Stimulated activated CD4-positive, alpha-beta T cell treated with anti-CD3 and anti-CD28 coated beads, Interleukin-2, amount 100 ng/mL, for 24 hours (primary cell): Measurements from ENCODE around the gene ZNF664.
A peak's percentile ranks its signal among the peaks of the same experiment; 100 is the strongest.

Source experiments
- DNase-seq, 2 donors: peaks; one replicate each; pipeline ENCODE4 v3.0.0-alpha.2; 2020

Gene ZNF664

DNA sequence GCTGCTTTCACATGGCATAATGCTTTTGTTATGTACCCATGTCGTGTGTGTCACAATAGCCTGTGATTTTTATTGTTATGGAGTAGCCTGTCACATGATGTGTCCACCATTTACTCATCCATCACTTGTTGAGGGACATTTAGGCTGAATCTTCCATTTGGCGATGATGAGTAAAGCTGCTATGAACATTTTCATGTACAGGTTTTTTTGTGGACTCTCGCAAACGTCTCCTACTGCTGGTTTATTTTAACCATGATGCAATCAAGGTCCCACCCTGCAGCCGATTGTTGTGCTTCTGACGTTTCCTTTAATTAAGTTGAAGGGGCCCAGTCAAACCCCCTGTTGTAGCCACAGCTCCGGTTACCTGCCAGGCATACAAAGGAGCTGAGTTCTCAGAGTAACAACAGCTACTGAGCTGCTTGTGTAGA is 63.2 kb downstream of the ZNF664 start:
- no peak for DNase-seq

DNA sequence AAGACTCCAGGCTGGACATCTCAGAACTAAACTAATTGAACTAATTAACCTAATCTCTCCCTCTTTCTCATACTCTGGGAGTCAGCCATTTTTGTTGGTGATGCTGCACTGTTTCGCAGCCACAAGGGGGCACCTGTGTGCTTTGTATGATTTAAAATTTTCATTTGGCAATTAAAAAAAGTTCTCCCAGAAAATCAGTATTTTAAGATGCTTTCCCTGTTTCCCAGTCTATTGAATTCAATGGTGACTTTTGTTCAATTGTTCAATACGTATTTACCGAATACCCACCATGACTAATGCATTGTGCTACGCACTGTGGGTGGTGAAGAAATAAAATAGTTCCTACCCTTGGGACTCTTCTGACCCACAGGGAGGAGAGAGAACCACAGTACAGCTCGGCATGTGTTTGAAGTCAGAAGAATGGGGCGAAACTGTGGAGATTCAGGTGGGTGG is 63.7 kb downstream of the ZNF664 start:
- DNase-seq, result peak; percentile 54 to 58

DNA sequence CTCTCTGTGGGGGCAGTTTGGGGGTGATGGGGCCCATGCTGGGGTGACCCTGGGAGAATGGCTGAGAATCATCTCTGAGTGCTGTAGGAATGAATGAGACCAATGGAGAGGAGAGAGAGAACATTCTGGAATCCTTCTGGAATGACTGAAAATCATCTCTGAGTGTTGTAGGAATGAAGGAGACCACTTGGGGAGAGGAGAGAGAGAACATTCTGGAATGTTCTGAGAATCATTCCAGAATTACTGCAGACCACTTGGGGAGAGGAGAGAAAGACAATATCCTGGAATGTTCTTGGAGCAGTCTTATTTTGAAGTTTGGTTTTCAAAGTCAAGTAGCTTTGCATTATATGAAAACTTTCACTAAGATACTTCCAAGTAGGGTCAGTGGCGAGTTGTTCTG is 64.3 kb downstream of the ZNF664 start:
- DNase-seq, result no peak

DNA sequence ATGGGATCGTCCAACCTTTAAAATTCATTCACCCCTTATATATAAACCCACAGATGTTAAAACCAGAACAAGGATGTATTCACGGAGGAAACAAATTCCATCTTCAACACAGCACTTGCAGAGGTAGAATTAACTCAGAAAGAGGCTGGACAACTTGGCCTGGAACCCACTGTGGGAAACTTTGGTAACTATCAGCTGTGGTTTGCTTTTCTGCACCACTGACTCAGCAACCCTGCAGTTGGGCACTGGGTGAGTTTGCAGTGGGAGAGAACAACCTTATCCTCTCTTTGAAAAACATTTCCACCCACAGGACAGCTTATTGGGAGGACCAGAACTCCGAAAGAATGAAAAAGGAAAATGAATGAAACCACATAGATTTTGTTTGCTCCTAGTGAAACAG is 66.3 kb downstream of the ZNF664 start:
- DNase-seq, result no peak

DNA sequence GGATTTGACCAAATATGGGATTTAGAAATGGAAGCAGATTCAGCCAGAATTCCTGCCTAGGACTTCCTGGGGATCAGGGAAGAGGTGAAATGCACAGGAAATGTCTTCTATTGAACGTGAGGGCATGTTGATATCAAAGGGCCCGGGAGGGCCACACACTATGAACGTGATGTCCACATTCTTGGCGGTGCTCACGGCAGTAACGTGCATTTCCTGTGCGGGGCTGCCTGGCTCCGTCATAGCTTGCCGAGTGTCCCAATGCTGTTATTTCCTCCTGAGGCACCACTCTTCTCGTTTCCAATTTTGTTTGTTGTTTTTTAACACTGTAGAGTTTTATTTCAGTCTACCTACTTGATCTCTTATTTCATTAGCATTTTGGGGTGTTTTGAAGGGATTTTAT is 67.3 kb downstream of the ZNF664 start:
- no peak for DNase-seq

DNA sequence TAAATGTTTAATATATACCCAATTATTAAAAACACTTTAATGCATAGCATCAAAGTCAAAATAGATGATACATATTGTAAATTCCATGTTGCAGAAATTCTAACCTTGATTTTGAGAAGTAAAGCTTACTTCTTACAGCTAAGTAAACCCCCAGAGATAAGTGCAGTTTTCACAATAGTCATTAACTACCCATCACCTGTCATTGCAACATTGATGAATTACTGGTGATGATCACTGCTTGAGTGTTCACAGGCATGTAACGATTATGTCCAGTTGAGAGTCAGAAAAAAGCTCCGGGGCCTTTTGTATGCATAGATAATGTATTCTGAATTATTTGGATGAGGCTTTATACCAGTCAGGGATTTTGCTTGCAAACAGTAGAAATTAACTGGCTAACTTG is 67.7 kb downstream of the ZNF664 start:
- DNase-seq, result no peak

DNA sequence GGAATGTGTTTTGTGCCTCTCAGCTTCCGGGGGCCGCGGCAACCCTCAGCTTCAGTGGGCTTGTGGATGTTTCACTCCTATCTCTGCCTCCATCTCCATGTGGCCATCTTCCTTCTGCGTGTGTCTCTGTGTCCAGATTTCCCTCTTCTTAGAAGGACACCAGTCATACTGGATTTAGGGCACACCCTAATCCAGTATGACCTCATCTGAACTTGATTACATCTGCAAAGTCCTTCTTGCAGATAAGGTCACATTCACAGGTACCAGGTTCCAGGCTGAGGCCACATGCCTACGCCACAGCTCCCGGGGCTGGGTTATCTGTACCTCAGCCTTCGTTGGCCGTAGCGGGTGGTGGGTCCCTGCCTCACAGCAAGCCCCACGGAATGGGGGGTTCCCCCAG is 68.9 kb downstream of the ZNF664 start:
- no peak for DNase-seq

DNA sequence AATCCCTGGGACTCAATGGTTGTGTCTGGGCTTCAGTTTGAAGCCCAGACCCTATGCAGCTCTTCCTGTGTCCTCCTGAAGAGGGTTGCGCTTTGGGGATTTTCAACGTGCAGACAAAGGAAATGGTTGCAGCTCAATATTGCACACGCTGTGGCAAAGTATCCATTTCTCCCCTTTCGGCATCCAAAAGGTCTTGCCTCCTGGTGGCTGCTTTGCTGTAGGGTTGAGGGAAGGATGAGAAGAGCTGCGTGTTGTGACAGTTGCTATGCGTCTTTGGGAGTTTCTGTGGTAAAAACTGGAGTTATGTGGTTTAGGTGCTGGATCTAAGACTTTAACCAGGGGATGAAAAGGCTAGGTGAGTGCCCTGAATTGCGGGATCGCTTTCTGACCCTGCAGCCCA is 71.0 kb downstream of the ZNF664 start:
- no peak for DNase-seq

DNA sequence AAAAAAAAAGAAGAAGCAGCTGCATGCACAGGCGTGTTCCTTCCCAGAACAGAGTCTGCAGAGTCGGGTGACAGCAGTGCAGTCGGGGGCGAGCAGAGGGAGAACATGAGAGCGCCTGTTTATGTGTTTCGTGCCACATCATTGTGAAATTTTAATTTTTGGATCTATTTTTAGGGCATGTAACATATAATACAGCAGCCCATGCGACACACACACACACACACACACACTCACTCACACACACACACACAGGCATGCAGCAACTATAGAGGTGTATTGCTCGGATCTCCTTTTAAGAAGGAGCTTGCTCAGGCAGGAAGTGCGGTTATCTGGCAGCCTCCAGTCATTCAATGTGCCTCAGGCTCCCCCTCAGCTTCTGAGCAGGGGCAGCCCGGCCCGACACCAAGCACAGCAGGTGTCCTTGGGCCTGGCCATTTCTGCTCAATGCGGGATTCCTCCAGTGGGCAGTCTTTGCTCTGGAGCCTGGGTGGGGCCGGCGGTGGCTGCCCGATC is 71.8 kb downstream of the ZNF664 start:
- no peak for DNase-seq

DNA sequence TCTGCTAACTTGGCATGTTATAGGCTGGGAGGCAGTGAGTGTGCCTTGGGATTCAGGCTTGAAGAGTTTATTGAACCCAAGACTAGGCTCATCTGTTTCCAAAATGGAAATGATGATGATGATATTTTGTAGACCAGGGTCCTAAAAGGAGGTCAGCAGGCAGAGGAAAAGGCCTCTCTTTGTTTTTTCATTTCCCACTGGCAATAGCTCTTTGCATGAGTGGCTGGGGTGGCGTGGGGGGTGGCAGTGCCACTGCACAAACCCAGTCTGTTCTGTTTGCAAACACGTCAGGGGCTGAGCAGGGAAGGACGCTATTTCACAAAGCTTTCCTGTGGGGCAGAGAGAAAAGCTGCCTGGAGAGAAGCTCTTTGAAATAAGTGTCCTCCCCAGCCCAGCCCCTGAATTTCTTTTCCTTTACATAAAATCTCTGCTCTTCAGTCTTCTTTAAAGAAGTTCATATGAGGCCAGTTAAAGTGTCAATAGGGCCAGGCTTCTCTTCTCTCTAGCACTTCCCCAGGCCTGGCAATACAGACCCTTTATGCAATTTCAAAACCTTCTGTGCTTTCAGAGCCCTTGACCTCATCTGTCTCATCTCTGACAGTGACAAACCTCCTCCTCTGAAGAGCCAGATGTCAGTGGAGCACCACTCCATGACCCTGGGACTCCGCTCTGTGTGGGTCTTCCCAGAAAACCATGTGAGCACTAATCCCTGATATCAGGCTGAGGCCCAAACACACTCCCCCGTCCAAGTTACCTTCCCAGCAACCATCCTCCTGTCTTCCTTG is 72.8 kb downstream of the ZNF664 start:
- DNase-seq, result no peak

DNA sequence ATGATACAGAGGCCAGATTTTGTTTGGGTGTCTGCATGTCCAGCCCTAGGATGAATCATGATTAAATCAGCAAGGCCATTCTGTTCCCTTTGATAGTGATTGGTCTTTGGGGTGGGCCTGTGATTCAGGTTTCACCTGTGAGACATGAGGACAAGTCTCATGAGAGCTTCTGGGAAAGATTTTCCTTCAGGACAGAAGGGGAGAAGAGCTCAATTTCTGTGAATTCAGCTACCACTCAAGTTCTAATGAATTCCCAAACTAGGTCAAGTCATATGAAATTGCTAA is 73.4 kb downstream of the ZNF664 start:
- DNase-seq, result no peak

DNA sequence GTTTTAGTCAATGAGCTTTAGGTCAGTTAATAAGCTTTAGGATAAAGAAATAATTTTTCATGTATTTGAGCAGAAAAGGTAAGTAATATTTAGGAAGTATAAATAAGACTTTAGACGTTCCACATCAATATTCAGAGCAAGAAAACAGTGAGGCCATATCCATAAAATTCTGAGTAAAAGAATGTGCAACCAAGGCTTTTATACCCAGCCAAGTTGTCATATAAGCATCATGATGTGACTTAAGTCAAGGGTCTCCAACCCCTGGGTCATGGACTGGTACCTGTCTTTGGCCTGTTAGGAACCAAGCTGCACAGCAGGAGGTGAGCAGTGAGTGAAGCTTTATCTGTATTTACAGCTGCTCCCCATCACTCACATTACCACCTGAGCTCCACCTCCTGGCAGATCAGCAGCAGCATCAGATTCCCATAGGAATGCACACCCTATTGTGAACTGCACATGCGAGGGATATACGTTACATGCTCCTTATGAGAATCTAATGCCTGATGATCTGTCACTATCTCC is 74.1 kb downstream of the ZNF664 start:
- DNase-seq, result no peak

DNA sequence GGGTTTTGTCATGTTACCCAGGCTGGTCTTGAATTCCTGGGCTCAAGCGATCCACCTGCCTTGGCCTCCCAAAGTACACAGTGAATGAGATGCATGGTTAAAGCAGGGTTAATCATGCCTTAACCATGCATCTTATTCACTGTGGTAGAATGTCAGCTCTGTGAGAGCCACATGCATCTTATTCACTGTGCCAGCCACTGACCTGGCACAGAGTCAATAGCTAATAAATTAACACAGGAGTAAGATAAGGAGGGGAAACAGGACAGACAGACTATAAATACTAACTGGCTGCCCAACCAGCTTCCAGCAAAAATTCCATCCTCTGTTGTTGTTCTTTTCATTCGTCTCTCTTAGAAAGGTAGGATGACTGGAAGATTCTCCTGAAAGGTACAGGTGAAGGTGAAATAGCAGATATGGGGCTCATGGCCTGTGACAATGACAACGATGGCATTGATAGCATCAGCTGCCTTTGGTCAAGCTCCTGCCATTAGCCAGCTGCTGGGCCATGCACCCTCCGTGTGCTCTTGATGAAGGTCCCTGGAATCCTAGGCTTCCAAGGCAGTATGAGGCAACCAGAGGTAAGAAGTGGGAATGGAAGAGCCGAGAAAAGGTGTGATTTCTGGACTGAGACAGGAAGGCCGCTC is 76.6 kb downstream of the ZNF664 start:
- no peak for DNase-seq

DNA sequence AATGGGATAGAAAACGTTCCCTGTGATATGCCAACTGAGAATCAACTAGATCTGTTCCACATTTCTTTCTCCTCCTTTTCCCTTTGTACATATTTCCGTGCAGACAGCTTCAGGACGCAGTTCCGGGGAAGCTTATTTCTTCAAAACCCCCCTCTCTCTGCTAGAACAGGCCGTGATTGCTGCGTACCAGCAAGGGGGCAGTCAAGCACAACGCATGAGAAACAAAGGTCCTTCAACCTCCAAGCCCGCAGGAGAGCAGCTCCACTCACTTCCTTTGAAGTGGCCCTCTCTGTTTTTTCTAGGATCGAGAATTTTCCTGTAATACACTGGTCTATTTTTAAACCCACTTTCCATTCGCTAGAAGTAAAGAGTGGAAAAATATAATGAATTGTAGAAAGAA is 80.8 kb downstream of the ZNF664 start:
- DNase-seq, result no peak

DNA sequence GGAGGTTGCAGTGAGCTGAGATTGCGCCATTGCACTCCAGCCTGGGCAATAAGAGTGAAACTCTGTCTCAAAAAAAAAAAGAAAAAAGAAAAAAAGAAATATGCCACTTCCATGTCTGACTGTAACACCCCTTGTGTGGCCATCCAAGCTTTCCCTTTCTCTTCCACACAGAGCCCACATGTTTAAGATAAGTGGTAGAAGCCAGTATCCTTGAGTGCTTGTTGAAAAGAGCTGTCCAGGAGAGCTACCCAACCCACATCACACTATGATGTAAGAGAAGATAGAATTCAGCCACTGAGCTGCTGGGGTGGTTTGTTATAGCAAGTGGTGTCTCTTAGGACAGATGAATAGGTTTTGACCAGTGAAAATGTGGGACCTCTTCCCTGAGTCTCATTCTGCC is 82.1 kb downstream of the ZNF664 start:
- DNase-seq, result no peak

DNA sequence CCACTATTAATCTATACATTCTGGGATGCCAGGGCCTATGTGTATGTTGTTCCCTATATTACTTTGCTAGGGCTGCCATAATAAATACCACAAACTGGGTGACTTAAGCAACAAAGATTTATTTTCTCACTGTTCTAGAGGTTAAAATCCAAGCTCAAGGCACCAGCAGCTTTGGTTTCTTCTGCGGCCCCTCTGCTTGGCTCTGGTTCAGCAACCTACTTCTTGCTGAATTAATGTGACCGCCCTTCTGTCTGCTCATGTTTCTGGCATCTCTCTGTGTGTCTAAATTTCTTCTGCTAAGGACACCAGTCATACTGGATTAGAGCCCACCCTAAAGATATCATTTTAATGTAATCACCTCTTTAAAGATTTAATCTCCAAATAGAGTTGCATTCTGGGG is 84.7 kb downstream of the ZNF664 start:
- no peak for DNase-seq

DNA sequence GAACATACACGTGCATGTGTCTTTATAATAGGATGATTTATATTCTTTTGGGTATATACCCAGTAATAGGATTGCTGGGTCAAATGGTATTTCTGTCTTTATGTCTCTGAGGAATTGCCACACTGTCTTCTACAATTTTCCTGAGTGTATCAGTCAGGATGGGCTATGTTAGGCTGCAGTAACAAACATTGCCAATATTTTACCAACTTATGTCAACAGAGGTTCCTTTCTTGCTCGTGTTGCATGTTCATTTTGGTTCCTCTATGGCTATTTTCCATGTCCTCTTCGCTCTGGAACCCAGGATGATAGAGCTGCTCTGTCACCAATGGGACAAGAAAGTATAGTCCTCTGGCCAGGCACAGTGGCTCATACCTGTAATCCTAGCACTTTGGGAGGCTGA is 86.7 kb downstream of the ZNF664 start:
- DNase-seq, result no peak
